Activated CD8-positive, alpha-beta memory T cell treated with anti-CD3 and anti-CD28 coated beads for 36 hours (primary cell): Measurements from ENCODE around the gene POP5. TPM values are rescaled to one million over a fixed set of nuclear protein-coding genes. Genes with fewer than 3 reads are reported as not detected.
"Not testable (repeated sequence)": the region's sequence is repeated elsewhere in the genome, so short reads cannot be mapped to it uniquely, and the experiment has no call there.

ENCODE experiments used
- CTCF ChIA-PET: fragments of 350-600 bp; sonication (Branson Sonifier 250); formaldehyde crosslinking; loops from one replicate; lab custom pipeline; 2021; ENCODE audit warnings: antibody characterized with exemption; lab: Charles Lee
- POLR2A ChIA-PET: fragments of 350-600 bp; sonication (Branson Sonifier 250); formaldehyde crosslinking; loops from one replicate; lab custom pipeline; 2021; ENCODE audit warnings: antibody characterized with exemption; lab: Charles Lee
- total RNA-seq, 2 experiments: library from RNA; stranded (reverse); gene quantifications; one replicate each; pipeline ENCODE4 v1.2.3, GENCODE V29; 2021

Gene POP5
- total RNA-seq, 2 experiments from 2014 or later: 75.4 to 75.6 TPM

GRCh38 chr12:120544691-120545090, 36.5 kb downstream of the POP5 start:
- ChIA-PET POLR2A (no interaction called here), CTCF (no interaction called here)

DNA sequence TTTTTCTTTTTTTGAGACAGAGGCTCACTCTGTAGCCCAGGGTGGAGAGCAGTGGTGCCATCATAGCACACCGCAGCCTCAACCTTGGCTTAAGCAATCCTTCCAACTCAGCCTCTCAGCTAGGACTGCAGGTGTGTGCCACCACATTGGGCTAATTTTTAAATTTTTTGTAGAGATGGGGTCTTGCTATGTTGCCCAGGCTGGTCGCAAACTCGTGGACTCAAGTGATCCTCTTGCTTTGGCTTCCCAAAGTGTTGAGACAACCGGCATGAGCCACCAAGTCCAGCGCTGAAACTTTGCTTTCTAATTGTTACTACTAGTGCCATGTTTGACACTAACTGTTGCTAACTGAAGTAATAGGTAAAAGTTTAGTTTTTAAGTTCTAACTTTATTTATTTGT, 39.0 kb downstream of the POP5 start:
- CTCF ChIA-PET: no interaction called here
- POLR2A ChIA-PET: no interaction called here

DNA sequence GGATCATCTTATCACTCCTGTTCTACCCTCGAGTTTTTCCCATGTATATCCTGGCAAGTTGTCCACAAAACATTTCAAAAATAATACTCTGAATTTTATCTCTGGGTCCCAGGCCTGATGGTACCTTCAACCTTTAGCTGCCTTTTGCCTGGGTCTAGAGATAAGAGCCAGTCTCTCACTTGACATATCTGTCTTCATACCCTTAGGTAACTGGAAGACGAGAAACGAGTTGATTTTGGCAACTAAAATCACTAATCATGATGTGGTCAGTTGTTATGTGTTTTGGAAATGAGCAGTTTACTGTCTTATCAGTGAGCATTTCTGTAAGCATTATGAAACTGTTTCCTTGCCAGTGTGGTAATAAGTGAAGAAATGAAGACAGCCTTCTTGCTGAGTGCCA, 40.8 kb downstream of the POP5 start:
- ChIA-PET CTCF (no interaction called here), POLR2A (no interaction called here)

DNA sequence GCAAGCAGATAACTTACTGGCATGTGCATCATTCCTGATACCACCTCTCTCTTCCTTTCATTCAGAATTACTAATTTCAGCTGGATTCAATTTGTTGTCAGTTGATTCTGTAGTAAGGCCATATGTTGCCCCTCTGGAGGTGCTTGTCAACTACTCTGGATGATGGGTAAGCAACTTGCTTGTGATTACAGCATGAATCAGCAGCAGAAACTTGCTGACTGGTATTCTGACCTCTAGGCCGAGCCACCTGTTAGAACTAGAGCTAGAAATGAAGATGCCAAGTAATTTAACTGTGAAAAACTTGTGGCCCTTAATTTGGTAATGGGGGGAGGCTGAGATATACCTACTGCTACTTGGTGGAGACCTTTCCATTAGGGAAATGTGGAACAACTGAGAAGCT, 41.9 kb downstream of the POP5 start:
- POLR2A ChIA-PET: no interaction called here
- CTCF ChIA-PET: interaction anchor here (0.6 to 1.4 kb wide), 4 partner anchors 10 to 641 kb away, joined by 3 read pairs; partner anchors contain the start of gene COQ5

GRCh38 chr12:120538281-120539156, 42.7 kb downstream of the POP5 start:
- CTCF ChIA-PET: interaction anchor here (1.2 to 1.4 kb wide), 2 partner anchors 10 to 21 kb away, joined by 3 read pairs; partner anchors contain the start of gene COQ5
- POLR2A ChIA-PET: no interaction called here

GRCh38 chr12:120537856-120538220, 43.4 kb downstream of the POP5 start:
- ChIA-PET CTCF (no interaction called here), POLR2A (no interaction called here)

GRCh38 chr12:120536064-120536791, 45.0 kb downstream of the POP5 start:
- CTCF ChIA-PET: interaction anchor here (1.0 kb wide), 1 partner anchor 79 kb away, joined by 3 read pairs; no protein-coding TSS in a partner anchor
- POLR2A ChIA-PET: interaction anchor here (0.6 kb wide), 1 partner anchor 1130 kb away, joined by 3 read pairs; no protein-coding TSS in a partner anchor

GRCh38 chr12:120534703-120535655, 46.2 kb downstream of the POP5 start:
- ChIA-PET POLR2A (interaction anchor here (0.6 to 1.5 kb wide), 6 partner anchors 15 to 295 kb away, joined by 3 to 6 read pairs (median 4); partner anchors contain the start of gene POP5), CTCF (interaction anchor here (0.8 to 1.2 kb wide), 4 partner anchors 32 to 97 kb away, joined by 3 to 5 read pairs (median 3); partner anchors contain the start of gene SRSF9)

DNA sequence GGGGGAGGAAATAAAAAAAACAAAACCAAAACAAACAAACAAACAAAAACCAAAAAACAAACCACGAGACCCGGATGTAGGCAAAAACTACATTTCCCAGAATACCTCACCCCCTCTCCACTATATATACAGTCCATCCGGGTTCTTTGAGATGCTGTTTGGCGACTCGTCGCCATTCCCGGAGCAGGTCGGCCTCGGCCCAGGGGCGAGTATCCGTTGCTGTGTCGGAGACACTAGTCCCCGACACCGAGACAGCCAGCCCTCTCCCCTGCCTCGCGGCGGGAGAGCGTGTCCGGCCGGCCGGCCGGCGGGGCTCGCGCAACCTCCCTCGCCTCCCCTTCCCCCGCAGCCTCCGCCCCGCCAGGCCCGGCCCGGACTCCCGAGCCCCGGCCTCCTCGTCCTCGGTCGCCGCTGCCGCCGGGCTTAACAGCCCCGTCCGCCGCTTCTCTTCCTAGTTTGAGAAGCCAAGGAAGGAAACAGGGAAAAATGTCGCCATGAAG, 46.9 kb downstream of the POP5 start, which contains the start of gene RNF10:
RNF10 (plus strand) TSS at position 154 of the 500 bp plus-strand sequence. CDS start 456 bp downstream, outside the sequence.
- CTCF ChIA-PET: interaction anchor here (0.8 to 1.2 kb wide), 3 partner anchors 33 to 96 kb away, joined by 3 to 5 read pairs (median 3); partner anchors contain the start of gene SRSF9
- POLR2A ChIA-PET: interaction anchor here (0.8 to 1.5 kb wide), 4 partner anchors 16 to 66 kb away, joined by 3 to 6 read pairs (median 4); partner anchors contain the start of gene POP5

- POLR2A ChIA-PET: no interaction called here
- CTCF ChIA-PET: no interaction called here
These were observed 48.4 kb downstream of the POP5 start for GRCh38 chr12:120532701-120533238.

DNA sequence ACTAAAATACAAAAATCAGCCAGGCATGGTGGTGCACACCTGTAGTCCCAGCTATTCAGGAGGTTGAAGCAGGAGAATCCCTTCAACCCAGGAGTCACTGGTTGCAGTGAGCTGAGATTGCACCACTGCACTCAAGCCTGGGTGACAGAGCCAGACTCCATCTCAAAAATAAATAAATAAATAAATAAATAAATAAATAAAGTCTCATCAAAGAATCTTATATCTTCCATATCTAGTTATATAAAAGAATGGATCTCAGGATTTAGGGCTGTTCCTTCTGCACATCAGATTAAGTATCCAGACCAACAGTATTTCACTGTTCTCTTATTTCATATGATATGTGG, 50.8 kb downstream of the POP5 start:
- POLR2A ChIA-PET: interaction anchor here (0.6 kb wide), 1 partner anchor 235 kb away, joined by 3 read pairs; no protein-coding TSS in a partner anchor
- CTCF ChIA-PET: not testable (repeated sequence)

DNA sequence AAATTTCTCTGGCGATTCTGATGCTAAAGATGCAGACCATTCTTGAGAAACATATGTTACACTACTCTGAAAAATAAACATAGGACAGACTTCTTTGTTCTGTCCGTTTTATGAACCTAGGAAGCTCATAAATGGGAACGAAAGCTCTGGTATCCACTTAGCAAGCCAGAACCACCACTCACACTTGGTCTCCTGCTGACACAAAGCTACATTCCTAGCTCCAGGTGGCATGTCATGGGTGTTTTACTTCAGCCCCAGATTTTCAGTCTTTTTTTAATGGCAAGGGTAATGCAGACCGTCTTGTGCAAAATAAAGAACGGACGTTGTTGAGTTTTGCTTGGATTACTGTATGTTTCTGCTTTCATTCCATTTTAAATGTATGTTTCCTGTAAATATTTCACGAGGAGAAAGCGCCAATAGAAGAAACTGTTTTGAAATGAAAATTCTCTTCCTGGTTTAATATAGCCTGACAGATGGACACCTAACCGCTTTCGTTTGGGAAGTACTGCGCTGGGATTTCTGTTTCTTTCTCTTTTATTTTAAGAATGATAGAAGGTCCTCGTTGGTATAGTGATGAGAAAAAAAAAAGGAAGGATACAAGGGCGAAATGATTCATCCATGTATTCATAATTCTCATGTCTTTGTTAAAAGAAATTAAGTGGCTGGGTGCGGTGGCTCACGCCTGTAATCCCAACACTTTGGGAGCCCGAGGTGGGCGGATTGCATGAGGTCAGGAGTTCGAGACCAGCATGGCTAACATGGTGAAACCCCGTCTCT, 51.4 kb downstream of the POP5 start:
- CTCF ChIA-PET: no interaction called here
- POLR2A ChIA-PET: interaction anchor here (0.6 kb wide), 1 partner anchor 234 kb away, joined by 3 read pairs; no protein-coding TSS in a partner anchor

GRCh38 chr12:120528861-120529525, 52.2 kb downstream of the POP5 start, which contains the start of gene COQ5:
Gene COQ5, minus strand, starts transcription at chr12:120529158. Its CDS starts 17 bp downstream, at chr12:120529141.
- ChIA-PET CTCF (interaction anchor here (0.9 kb wide), 2 partner anchors 10 to 32 kb away, joined by 3 read pairs; no protein-coding TSS in a partner anchor), POLR2A (interaction anchor here (0.8 to 1.0 kb wide), 3 partner anchors 34 to 238 kb away, joined by 4 to 5 read pairs (median 5); partner anchors contain the start of genes POP5 and RNU4-2)
